Measurements from ENCODE around the gene CYP4F2. TPM values are rescaled to one million over a fixed set of nuclear protein-coding genes. Genes with fewer than 3 reads are reported as not detected.
"Not testable (repeated sequence)": the region's sequence is repeated elsewhere in the genome, so short reads cannot be mapped to it uniquely, and the experiment has no call there.

Gene CYP4F2
- total and polyA plus RNA-seq, 4 donors: 7.7 to 186 (median 85.2) TPM

DNA sequence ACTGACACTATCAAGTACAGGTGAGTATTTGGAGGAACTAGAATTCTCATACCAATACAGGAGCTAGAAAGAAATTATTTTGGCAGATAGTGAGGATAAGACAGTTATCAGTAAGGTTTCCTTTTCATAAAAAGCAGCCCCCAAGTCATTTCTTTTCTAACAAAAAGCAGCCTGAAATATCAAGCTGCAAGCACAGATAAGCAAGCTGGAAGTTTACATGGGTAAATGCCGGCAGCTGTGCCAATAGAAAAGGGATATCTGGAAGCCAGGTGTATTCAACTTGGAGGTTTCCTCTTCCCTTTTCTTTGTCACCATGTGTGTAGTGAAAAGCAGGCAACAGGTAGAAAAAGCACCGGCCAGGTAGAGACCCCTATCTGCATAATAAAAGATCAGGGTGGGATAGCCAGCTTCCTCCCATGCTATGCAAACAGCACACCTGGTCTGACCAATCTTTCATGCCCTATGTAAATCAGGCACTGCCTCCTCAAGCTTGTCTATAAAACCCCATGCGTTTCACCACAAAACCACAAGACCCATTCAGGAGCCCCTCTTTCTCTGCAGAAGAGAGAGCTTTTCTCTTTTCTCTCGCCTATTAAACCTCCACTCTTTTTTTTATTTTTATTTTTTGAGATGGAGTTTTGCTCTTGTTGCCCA is 22.9 kb downstream of the CYP4F2 start (continued):
- no peak for TF ChIP-seq FOXA1 (IDR thresholded peaks at IDR 0.05)
- no peak for TF ChIP-seq JUND (IDR thresholded peaks at IDR 0.05)
- TF ChIP-seq GABPA (IDR thresholded peaks at IDR 0.05 in 1 of 2, conservative IDR thresholded peaks at IDR 0.05 in 1 of 2): no peak
- TF ChIP-seq TAF1 (conservative IDR thresholded peaks at IDR 0.05): no peak
- no peak for TF ChIP-seq HNF4A (conservative IDR thresholded peaks at IDR 0.05)
- no peak for TF ChIP-seq SP1 (IDR thresholded peaks at IDR 0.05)
- no peak for TF ChIP-seq RAD21 (IDR thresholded peaks at IDR 0.05)

DNA sequence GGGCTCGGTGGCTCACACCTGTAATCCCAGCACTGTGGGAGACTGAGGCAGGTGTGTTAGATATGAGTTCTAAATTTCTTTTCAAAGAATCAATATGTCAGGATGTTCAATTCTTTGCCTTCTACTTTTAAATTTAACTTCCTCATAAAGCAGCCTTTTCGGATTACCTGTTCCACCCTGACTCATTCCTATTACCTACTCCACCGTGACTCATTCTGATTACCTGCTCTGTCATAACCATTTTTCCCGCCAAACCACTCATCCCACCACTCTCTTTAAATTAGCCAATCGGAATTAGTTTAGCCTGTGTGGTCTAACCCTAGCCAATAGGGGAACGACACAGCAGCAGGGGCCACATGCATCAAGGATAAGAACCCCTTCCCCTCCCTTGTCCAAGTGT is 24.1 kb downstream of the CYP4F2 start:
- DNase-seq (ENCODE audit: low spot score); H3K9me3 ChIP-seq (ENCODE audit: control insufficient read depth in 4 of 4, low read length in 3 of 4); H3K9ac ChIP-seq (ENCODE audit: low read depth in 1 of 2, low read length in 2 of 2); H3K27ac ChIP-seq (ENCODE audit: low read depth in 1 of 2, low read length in 2 of 2); H3K4me3 ChIP-seq (ENCODE audit: low read depth in 1 of 3, low read length in 3 of 3); H3K27me3 ChIP-seq (ENCODE audit: control insufficient read depth in 4 of 4, insufficient read depth in 4 of 4, low read length in 3 of 4); H3K36me3 ChIP-seq (ENCODE audit: control insufficient read depth in 4 of 4, insufficient read depth in 3 of 4, low read depth in 1 of 4, low read length in 3 of 4): not testable (repeated sequence)
- H3K4me1 ChIP-seq (ENCODE audit: control insufficient read depth in 4 of 4, insufficient read depth in 4 of 4, low read length in 3 of 4): peaks cover 6 to 13% (median 11%) of the 10 kb centered on the region in 4 donors
- WGBS: 91% methylated on average over 6 of the region's 6 CpGs

DNA sequence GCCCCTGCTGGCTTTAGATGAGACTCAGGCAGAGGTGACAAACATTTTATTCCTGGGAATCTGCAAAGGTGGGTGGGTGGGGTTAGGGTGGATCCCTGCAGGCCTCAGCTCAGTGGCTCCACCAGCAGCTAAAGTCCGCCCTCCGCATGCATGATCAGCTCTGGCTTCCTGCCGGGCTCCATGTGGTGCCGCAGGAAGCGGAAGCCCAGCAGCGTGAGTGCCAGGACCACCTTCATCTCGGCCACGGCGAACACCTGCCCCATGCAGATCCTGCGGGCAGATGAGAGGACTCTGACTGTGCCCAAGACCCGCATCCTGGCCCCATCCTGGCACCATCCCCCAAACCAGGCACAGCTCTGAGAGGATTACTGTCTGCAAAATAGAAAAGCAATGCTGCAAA is 26.3 kb downstream of the CYP4F2 start:
- Histone ChIP-seq H3K36me3 (ENCODE audit: control insufficient read depth in 4 of 4, insufficient read depth in 3 of 4, low read depth in 1 of 4, low read length in 3 of 4) (no peaks in the 10 kb centered on the region), H3K27me3 (ENCODE audit: control insufficient read depth in 4 of 4, insufficient read depth in 4 of 4, low read length in 3 of 4) (no peaks in the 10 kb centered on the region), H3K4me3 (ENCODE audit: low read depth in 1 of 3, low read length in 3 of 3) (no peak overlapping the region), H3K9me3 (ENCODE audit: control insufficient read depth in 4 of 4, low read length in 3 of 4) (no peaks in the 10 kb centered on the region), H3K4me1 (ENCODE audit: control insufficient read depth in 4 of 4, insufficient read depth in 4 of 4, low read length in 3 of 4) (peaks cover 6 to 19% (median 15%) of the 10 kb centered on the region in 4 donors), H3K9ac (ENCODE audit: low read depth in 1 of 2, low read length in 2 of 2) (no peak overlapping the region), H3K27ac (ENCODE audit: low read depth in 1 of 2, low read length in 2 of 2) (no peak overlapping the region)
- TF ChIP-seq, protein P1, sequence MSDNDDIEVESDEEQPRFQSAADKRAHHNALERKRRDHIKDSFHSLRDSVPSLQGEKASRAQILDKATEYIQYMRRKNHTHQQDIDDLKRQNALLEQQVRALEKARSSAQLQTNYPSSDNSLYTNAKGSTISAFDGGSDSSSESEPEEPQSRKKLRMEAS (IDR thresholded peaks at IDR 0.05): no peak
- TF ChIP-seq CTCF (IDR thresholded peaks at IDR 0.05; ENCODE audit: low read depth, low read length, missing input control) (no peak), RXRA (IDR thresholded peaks at IDR 0.05) (no peak), YY1 (IDR thresholded peaks at IDR 0.05) (no peak), REST (IDR thresholded peaks at IDR 0.05) (no peak), HNF4G (IDR thresholded peaks at IDR 0.05) (no peak), TAF1 (conservative IDR thresholded peaks at IDR 0.05) (no peak), FOXA1 (IDR thresholded peaks at IDR 0.05) (no peak), HNF4A (conservative IDR thresholded peaks at IDR 0.05) (no peak), GABPA (IDR thresholded peaks at IDR 0.05 in 1 of 2, conservative IDR thresholded peaks at IDR 0.05 in 1 of 2) (no peak), NR2F2 (IDR thresholded peaks at IDR 0.05) (no peak), FOXA2 (IDR thresholded peaks at IDR 0.05) (no peak), JUND (IDR thresholded peaks at IDR 0.05) (no peak), SP1 (IDR thresholded peaks at IDR 0.05) (no peak), RAD21 (IDR thresholded peaks at IDR 0.05) (no peak), EGR1 (IDR thresholded peaks at IDR 0.05; ENCODE audit: low read depth in 2 of 2) (no peak)
- TF ChIP-seq, protein P2, sequence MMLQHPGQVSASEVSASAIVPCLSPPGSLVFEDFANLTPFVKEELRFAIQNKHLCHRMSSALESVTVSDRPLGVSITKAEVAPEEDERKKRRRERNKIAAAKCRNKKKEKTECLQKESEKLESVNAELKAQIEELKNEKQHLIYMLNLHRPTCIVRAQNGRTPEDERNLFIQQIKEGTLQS (IDR thresholded peaks at IDR 0.05): no peak
- TF ChIP-seq, protein P3, sequence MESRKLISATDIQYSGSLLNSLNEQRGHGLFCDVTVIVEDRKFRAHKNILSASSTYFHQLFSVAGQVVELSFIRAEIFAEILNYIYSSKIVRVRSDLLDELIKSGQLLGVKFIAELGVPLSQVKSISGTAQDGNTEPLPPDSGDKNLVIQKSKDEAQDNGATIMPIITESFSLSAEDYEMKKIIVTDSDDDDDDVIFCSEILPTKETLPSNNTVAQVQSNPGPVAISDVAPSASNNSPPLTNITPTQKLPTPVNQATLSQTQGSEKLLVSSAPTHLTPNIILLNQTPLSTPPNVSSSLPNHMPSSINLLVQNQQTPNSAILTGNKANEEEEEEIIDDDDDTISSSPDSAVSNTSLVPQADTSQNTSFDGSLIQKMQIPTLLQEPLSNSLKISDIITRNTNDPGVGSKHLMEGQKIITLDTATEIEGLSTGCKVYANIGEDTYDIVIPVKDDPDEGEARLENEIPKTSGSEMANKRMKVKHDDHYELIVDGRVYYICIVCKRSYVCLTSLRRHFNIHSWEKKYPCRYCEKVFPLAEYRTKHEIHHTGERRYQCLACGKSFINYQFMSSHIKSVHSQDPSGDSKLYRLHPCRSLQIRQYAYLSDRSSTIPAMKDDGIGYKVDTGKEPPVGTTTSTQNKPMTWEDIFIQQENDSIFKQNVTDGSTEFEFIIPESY (IDR thresholded peaks at IDR 0.05): no peak
- no peak for DNase-seq (ENCODE audit: low spot score)
- WGBS: 57% methylated on average over 11 of the region's 11 CpGs

Data from liver (tissue), 9 donors.